K562 (cell line): Measurements from ENCODE around the gene ADAM30. TPM values are rescaled to one million over a fixed set of nuclear protein-coding genes. Genes with fewer than 3 reads are reported as not detected.
A peak's percentile ranks its signal among the peaks of the same experiment; 100 is the strongest.

Source experiments
- ATAC-seq: fragments of 200-7000 bp; cut with Tn5 transposase; 3 replicates; pipeline ENCODE4 v1.9.1; 2020; ENCODE audit warnings: moderate library complexity
- BruUV-seq: library from RNA; stranded (reverse); fragments of 400-500 nt; replicated peaks from 2 replicates; lab custom pipeline; 2021; lab: Mats Ljungman, UMichigan
- CTCF ChIA-PET: fragments of 300-600 bp; formaldehyde crosslinking; extraction: SDS; loops from one replicate; lab custom pipeline; 2021; ENCODE audit warnings: low intra/inter-chr PET ratio; lab: Yijun Ruan, JAX
- POLR2A ChIA-PET: fragments of 300-600, 350-650 bp; sonication (Branson Sonifier 250); formaldehyde crosslinking; extraction: SDS; loops from one replicate; lab custom pipeline; 2021; ENCODE audit warnings: antibody characterized with exemption, inconsistent platforms; lab: Yijun Ruan, JAX
- DNase-seq, 4 experiments: peaks; one replicate each; pipeline versions ENCODE4 v3.0.0 to v3.0.0-alpha.2; 2011 to 2018; ENCODE audit warnings: low spot score in 3 of 4, mixed read lengths in 3 of 4; ENCODE audit errors: extremely low read depth in 1 of 4
- FAIRE-seq: peaks from 2 replicates; lab custom pipeline; 2011; peaks lifted over from hg19 to GRCh38; lab: Jason Lieb, UNC
- H2AFZ ChIP-seq: 2 replicates; pipeline ENCODE4 v1.6.0; 2011; ENCODE audit warnings: low read depth, low read length, control low read depth, inconsistent platforms
- H3K27ac ChIP-seq: fragments of 200-600 bp; 3 replicates; pipeline ENCODE4 v1.8.0; 2011; ENCODE audit warnings: low read depth, mild to moderate bottlenecking, control low read depth, inconsistent platforms, low read length, moderate library complexity, mixed read lengths; ENCODE audit errors: extremely low read depth
- H3K27me3 ChIP-seq, 2 experiments: fragments of 300-600 bp in 1 of 2; 2 replicates in 1 of 2; 3 replicates in 1 of 2; pipeline versions ENCODE4 v1.6.0 to v1.8.0; 2011; ENCODE audit warnings: inconsistent platforms in 2 of 2, low read length in 2 of 2, mild to moderate bottlenecking in 1 of 2, mixed read lengths in 1 of 2, moderate library complexity in 1 of 2; ENCODE audit not compliant: control insufficient read depth in 2 of 2, insufficient read depth in 2 of 2
- H3K36me3 ChIP-seq: fragments of 300-600 bp; 3 replicates; pipeline ENCODE4 v1.8.0; 2011; ENCODE audit warnings: mild to moderate bottlenecking, low read length, inconsistent platforms; ENCODE audit not compliant: control insufficient read depth, insufficient read depth
- H3K4me1 ChIP-seq, 2 experiments: fragments of 200-600 bp in 1 of 2; replicated peaks in 1 of 2; 2 replicates in 1 of 2; 3 replicates in 1 of 2; pipeline versions ENCODE4 v1.5.1 to v1.8.0; 2011; ENCODE audit warnings: inconsistent platforms in 2 of 2, low read length in 2 of 2, mild to moderate bottlenecking in 1 of 2, mixed read lengths in 1 of 2, moderate library complexity in 1 of 2; ENCODE audit not compliant: control insufficient read depth in 2 of 2, insufficient read depth in 2 of 2
- H3K4me2 ChIP-seq: 2 replicates; pipeline ENCODE4 v1.6.1; 2011; ENCODE audit warnings: low read length, control low read depth, inconsistent platforms, mixed read lengths; ENCODE audit not compliant: insufficient read depth
- H3K4me3 ChIP-seq: fragments of 200-600 bp; sonication (generic), shearing (Covaris generic); 2 replicates; pipeline ENCODE4 v1.5.1; 2016; ENCODE audit warnings: control low read depth, inconsistent platforms
- H3K79me2 ChIP-seq: fragments of 200-600 bp; 3 replicates; pipeline ENCODE4 v1.8.0; 2011; ENCODE audit warnings: low read length, inconsistent platforms; ENCODE audit not compliant: control insufficient read depth, insufficient read depth
- H3K9ac ChIP-seq, 2 experiments: 2 replicates each; pipeline versions ENCODE4 v1.6.0 to v1.6.1; 2011; ENCODE audit warnings: low read depth in 2 of 2, low read length in 2 of 2, control low read depth in 1 of 2, inconsistent platforms in 1 of 2, mild to moderate bottlenecking in 1 of 2, mixed read lengths in 1 of 2; ENCODE audit not compliant: insufficient read depth in 1 of 2
- H3K9me1 ChIP-seq: one replicate; pipeline ENCODE4 v1.6.0; 2011; ENCODE audit warnings: inconsistent platforms, mild to moderate bottlenecking, low read length, moderate library complexity; ENCODE audit not compliant: control insufficient read depth, insufficient read depth
- H3K9me3 ChIP-seq: replicated peaks from 2 replicates; pipeline ENCODE4 v1.5.1; 2011; ENCODE audit warnings: low read depth, low read length, inconsistent platforms; ENCODE audit not compliant: control insufficient read depth, insufficient read depth
- H4K20me1 ChIP-seq: replicated peaks from 2 replicates; pipeline ENCODE4 v1.6.1; 2011; ENCODE audit warnings: low read length, inconsistent platforms, mixed read lengths; ENCODE audit not compliant: control insufficient read depth, insufficient read depth
- BMI1 ChIP-seq: fragments of 150-350 bp; IDR thresholded peaks from 2 replicates; pipeline ENCODE4 v1.6.1; 2014; ENCODE audit warnings: low read length
- CBX8 ChIP-seq: fragments of 200-600 bp; sonication (generic); IDR thresholded peaks from 2 replicates; pipeline ENCODE4 v1.6.1; 2012; ENCODE audit warnings: borderline replicate concordance, mixed run types, low read depth, mild to moderate bottlenecking, moderate library complexity, mixed read lengths, low read length, control low read depth, inconsistent platforms; ENCODE audit not compliant: poor library complexity, severe bottlenecking; ENCODE audit errors: extremely low read depth
- CCNT2 ChIP-seq: IDR thresholded peaks from 2 replicates; pipeline ENCODE4 v1.6.1; 2011; ENCODE audit warnings: borderline replicate concordance, low read depth, mild to moderate bottlenecking, moderate library complexity, mixed read lengths, low read length; ENCODE audit not compliant: insufficient read length; ENCODE audit errors: extremely low read depth
- FUS ChIP-seq: fragments of 200-400 bp; formaldehyde crosslinking; optimal IDR thresholded peaks from 2 replicates; pipeline ENCODE3; 2017; ENCODE audit warnings: low read depth, low read length
- HLTF ChIP-seq: fragments of 450-650 bp; IDR thresholded peaks from 2 replicates; pipeline ENCODE4 v1.6.1; 2016
- MAFG ChIP-seq: fragments of 450-650 bp; conservative IDR thresholded peaks from 2 replicates; pipeline ENCODE4 v1.6.1; 2016; ENCODE audit warnings: missing genetic modification characterization, missing compliant biosample characterization
- NFE2 ChIP-seq: IDR thresholded peaks from 2 replicates; pipeline ENCODE4 v1.6.1; 2014; ENCODE audit warnings: antibody characterized with exemption, low read depth
- RFX5 ChIP-seq: IDR thresholded peaks from 2 replicates; pipeline ENCODE4 v1.6.1; 2011; ENCODE audit warnings: low read depth, mild to moderate bottlenecking, improper control_type of control experiment, low read length
- SMARCC2 ChIP-seq: fragments of 450-650 bp; IDR thresholded peaks from 2 replicates; pipeline ENCODE4 v1.6.1; 2017; ENCODE audit warnings: antibody characterized with exemption, moderate library complexity, mild to moderate bottlenecking, low read depth
- ZNF146 ChIP-seq: IDR thresholded peaks from one replicate; pipeline ENCODE4 v1.6.1; 2018; ENCODE audit warnings: missing compliant biosample characterization; ENCODE audit not compliant: unreplicated experiment
- WGBS: fragments of 100-300 bp; shearing (Covaris generic); methylation state at CpG from one replicate; pipeline ENCODE4 v1.1.6; 2016; ENCODE audit warnings: low coverage, mixed read lengths; ENCODE audit not compliant: insufficient coverage; ENCODE audit errors: missing lambda C conversion rate; 5-methylcytosine and 5-hydroxymethylcytosine counted together
- in situ Hi-C: fragments of 300-500 bp; cut with MboI; formaldehyde crosslinking; loops from 4 replicates; pipeline ENCODE4 v1.15.0; 2018; ENCODE audit warnings: inconsistent platforms, mixed read lengths
- intact Hi-C: fragments of 100-400 bp; cut with micrococcal nuclease; formaldehyde crosslinking; loops from 2 replicates; pipeline ENCODE4 v1.14.2; 2022
- polyA plus RNA-seq, 8 experiments: library from polyadenylated mRNA; depleted of rRNA in 4 of 8; stranded (reverse) in 5 of 8; unstranded in 3 of 8; fragments of >200 nt; fragmentation: Nextera tagmentation in 2 of 8; fragmentation: Illumina TruSeq in 1 of 8; extraction: Ambion mirVana in 2 of 8; extraction: Trizol in 1 of 8; gene quantifications; 2 replicates each; pipeline versions ENCODE4 v1.2.1 to v1.2.3, GENCODE V29; 2011 to 2014; ENCODE audit warnings: inconsistent platforms in 1 of 8, missing spikeins in 1 of 8
- total RNA-seq, 7 experiments: library from RNA; depleted of rRNA in 6 of 7; stranded (reverse); fragments of >200 nt in 6 of 7; fragmentation: Illumina TruSeq in 2 of 7; extraction: Trizol in 2 of 7; gene quantifications; 2 replicates each; pipeline versions ENCODE4 v1.2.1 to v1.2.3, GENCODE V29; 2011 to 2021; ENCODE audit warnings: low replicate concordance in 1 of 7
- TF ChIP-seq, protein P1 (sequence below): fragments of 450-650 bp; IDR thresholded peaks from one replicate; pipeline ENCODE4 v1.6.1; 2018; ENCODE audit warnings: mild to moderate bottlenecking, moderate library complexity; ENCODE audit not compliant: partially characterized antibody

The ADAM30 gene
- total and polyA plus RNA-seq, 9 of the 15 experiments (the other 6 are each of a cell fraction or from before 2014, with no cell fraction given), result not detected

DNA sequence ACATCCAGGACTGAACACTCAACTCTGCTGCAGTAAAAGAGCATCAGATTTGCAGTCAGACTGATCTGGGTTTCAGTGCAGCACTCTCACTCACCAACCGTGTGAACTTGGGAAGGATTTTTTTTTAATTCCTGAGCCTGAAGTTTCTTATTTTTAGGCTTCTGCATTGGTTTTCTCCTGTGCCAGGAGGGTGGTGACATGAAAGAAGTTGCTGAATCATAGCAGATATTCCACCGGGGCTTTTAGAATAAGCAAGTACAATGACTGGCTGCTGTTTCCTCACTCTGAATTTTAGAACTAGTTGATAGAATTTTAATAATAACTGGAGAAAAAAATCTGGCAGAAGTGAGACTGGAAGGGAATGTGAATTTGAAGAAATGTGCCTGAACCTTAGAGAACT is 11.6 kb downstream of the ADAM30 start:
- no peaks in the 10 kb centered on the region for H3K9me1 ChIP-seq
- no peak overlapping the region for H3K4me3 ChIP-seq
- no peaks in the 10 kb centered on the region for H3K9me3 ChIP-seq
- POLR2A ChIA-PET, result no interaction called here
- peaks cover 0 to 6% of the 10 kb centered on the region in 2 experiments; a peak in 2 of 5 replicates for H3K4me1 ChIP-seq
- no peaks in the 10 kb centered on the region; a peak in 1 of 5 replicates for H3K27me3 ChIP-seq
- no peak for TF ChIP-seq FUS
- peak; percentile 41 for TF ChIP-seq MAFG
- no peak for TF ChIP-seq CCNT2
- no peak for TF ChIP-seq CBX8
- no peak for TF ChIP-seq SMARCC2
- TF ChIP-seq HLTF, result no peak
- no peak for TF ChIP-seq BMI1
- TF ChIP-seq RFX5, result no peak
- TF ChIP-seq, protein P1, sequence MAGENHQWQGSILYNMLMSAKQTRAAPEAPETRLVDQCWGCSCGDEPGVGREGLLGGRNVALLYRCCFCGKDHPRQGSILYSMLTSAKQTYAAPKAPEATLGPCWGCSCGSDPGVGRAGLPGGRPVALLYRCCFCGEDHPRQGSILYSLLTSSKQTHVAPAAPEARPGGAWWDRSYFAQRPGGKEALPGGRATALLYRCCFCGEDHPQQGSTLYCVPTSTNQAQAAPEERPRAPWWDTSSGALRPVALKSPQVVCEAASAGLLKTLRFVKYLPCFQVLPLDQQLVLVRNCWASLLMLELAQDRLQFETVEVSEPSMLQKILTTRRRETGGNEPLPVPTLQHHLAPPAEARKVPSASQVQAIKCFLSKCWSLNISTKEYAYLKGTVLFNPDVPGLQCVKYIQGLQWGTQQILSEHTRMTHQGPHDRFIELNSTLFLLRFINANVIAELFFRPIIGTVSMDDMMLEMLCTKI, result no peak
- peak; percentile 27; the same call in 1 of the 2 replicates for TF ChIP-seq NFE2
- TF ChIP-seq ZNF146 (CRISPR knock-in tag), result no peak
- TF ChIP-seq, all 486 proteins: peak for 2
- H3K27ac ChIP-seq, result no peak overlapping the region
- ATAC-seq (no peak), FAIRE-seq (no peak), DNase-seq (no peak)
- no peaks in the 10 kb centered on the region for H3K79me2 ChIP-seq
- H3K36me3 ChIP-seq, result no peaks in the 10 kb centered on the region
- in situ Hi-C loops, result no loop called here
- H4K20me1 ChIP-seq, result no peaks in the 10 kb centered on the region
- H2AFZ ChIP-seq, result no peak overlapping the region
- no TSS peak for BruUV-seq
- H3K4me2 ChIP-seq, result no peak overlapping the region
- H3K9ac ChIP-seq, result no peak overlapping the region
- WGBS, result 0% methylated on average over 2 of the region's 2 CpGs
- intact Hi-C loops, result loop anchor here (5.0 kb wide), 1 partner anchor 83 kb away; no protein-coding TSS in a partner anchor
- CTCF ChIA-PET, result no interaction called here
